Measurements from ENCODE around the gene SMARCD3.

DNA sequence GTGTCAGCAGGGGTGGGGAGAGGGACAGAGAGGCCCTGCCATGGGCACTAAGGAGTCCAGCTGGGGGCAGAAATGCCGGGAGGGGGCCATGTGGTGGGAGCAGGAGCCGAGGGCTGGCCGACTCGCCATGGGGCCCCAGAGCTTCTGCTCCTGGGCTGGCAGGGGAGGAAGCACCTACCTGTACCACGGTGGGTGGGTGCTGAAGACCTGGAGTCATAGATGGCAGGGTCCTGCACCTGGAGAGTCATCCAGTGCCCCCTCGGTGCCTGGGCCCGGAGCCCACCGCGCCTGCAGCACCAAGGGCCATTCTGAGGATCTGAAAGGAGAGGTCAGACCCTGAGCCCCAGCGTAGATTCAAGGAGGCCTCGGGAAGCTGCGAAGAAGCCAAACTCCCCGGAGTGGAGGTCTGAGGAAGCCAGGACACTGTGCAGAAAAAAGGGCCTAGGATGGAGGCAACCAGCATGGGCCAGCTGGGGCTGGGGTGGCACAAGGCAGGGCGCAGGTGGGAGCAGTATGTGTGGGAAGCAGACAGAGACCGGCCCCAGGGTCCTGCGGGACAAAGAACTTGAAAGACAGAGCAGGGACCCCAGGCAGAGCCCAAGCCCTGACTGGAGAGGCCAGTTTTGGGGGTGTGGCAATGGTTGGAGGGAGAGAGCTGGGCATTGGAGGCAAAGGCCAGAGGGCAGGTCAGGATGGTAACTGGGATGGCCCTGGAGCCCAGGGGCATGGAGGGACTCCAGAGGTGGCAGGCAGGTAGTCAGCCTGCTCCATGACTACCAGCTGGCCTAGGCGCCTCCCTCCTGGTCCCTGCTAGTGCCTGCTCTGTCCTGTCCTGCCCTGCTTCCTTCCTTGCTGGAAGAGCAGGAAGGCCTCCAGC, 26.7 kb upstream of the SMARCD3 start:
- no peak for TF ChIP-seq CTCF (IDR thresholded peaks at IDR 0.05)
- no peak for TF ChIP-seq EP300 (IDR thresholded peaks at IDR 0.05)
- TF ChIP-seq POLR2AphosphoS5 (IDR thresholded peaks at IDR 0.05) = no peak
- no peak for TF ChIP-seq POLR2A (IDR thresholded peaks at IDR 0.05)
